GM20000 (cell line): ENCODE results near the gene ZFYVE9.
"Not testable (repeated sequence)": the region's sequence is repeated elsewhere in the genome, so short reads cannot be mapped to it uniquely, and the experiment has no call there.

Experiments used
- DNase-seq: peaks from one replicate; pipeline ENCODE4 v3.0.0; 2012; ENCODE audit warnings: low spot score
- CTCF ChIP-seq: IDR thresholded peaks from 2 replicates; pipeline ENCODE4 v1.5.1; 2012; ENCODE audit warnings: mild to moderate bottlenecking, control low read depth; ENCODE audit errors: extremely low read depth, missing control alignments

The ZFYVE9 gene

GRCh38 chr1:52195161-52195560 lies 53.3 kb downstream of the ZFYVE9 start:
- no peak for TF ChIP-seq CTCF
- DNase-seq = no peak

- TF ChIP-seq CTCF = no peak
- DNase-seq = no peak
Observed at GRCh38 chr1:52203935-52204625, 62.2 kb downstream of the ZFYVE9 start.

GRCh38 chr1:52204696-52205095 lies 62.8 kb downstream of the ZFYVE9 start:
- no peak for TF ChIP-seq CTCF
- peak; percentile 12 for DNase-seq

- DNase-seq = not testable (repeated sequence)
Observed at GRCh38 chr1:52206686-52207085, 64.8 kb downstream of the ZFYVE9 start.

DNA sequence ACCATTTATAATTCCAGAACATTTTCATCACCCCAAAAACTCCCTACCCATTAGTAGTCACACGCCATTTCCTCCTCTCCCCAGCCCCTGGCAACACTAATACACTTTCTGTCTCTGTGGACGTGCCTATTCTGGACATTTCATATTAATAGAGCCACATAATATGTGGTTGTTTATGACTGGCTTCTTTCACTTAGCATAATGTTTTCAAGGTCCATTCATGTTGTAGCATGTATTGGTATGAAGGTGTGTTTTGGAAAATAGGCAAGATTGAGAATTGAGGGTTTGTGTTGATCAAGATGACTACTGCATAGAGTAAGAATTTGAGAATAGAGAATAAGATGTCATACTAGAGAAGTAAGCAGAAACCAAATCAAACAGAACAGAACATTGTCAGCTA lies 67.5 kb downstream of the ZFYVE9 start:
- no peak for DNase-seq
- TF ChIP-seq CTCF = no peak

- TF ChIP-seq CTCF = no peak
- DNase-seq = no peak
Observed at GRCh38 chr1:52210044-52210443, 68.2 kb downstream of the ZFYVE9 start.

DNA sequence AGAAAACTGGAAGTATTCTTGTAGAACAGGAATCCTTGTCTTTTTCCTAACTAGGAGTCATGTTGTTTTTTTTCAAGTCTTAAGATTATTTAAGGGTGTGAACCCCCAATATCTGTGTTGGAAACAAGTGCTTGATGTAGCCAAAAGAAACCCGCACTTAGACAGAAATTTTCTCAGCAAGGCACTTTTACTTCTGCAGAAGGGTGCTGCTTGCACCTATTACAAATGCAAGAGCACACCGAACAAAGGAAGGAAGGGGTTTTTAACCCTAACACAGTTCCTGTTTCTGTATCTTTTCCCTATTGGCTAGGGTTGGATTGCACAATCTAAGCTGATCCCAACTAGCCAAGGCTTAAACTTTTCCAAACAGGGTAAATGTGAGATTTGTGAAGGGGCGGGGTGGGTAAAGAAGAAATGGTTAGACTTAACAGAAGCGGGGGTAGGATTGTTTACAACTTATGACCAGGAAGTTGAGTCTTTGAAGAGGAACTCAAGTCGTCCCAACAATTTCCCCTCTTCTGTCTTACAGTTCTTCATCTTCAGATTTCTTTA lies 75.1 kb downstream of the ZFYVE9 start:
- TF ChIP-seq CTCF = no peak
- DNase-seq = no peak

DNA sequence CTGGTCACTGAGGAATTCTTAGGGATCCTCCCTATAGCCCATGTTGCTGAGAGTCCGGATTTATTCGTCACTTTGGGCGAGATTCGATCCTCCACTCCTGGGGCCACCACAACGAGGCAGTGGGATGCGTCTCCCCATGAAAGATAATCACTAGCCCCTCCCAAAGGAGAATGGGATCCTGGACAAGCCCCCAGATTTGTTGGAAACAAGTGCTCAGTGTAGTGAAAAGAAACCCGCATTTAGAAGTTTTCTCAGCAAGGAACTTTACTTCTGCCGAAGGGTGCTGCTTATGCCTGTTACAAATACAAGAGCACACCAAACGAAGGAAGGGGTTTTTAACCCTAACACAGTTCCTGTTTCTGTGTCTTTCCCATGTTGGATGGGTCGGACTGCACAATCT lies 83.3 kb downstream of the ZFYVE9 start:
- DNase-seq = no peak
- no peak for TF ChIP-seq CTCF
